Peyer's patch (tissue), 4 donors: ENCODE results near the gene SLC16A7.

Experiments
- POLR2A ChIP-seq, 2 donors: fragments of 450-650 bp; IDR thresholded peaks; one replicate each; pipeline ENCODE4 v1.5.1; 2017; ENCODE audit warnings: antibody characterized with exemption in 2 of 2, mild to moderate bottlenecking in 2 of 2, moderate library complexity in 2 of 2
- TF ChIP-seq, protein P1 (sequence below), 6 experiments: fragments of 450-650 bp in 4 of 6; fragments of 200-600 bp in 2 of 6; sonication (generic) in 1 of 6; IDR thresholded peaks; one replicate each; pipeline ENCODE4 v1.5.1; 2017 to 2019; ENCODE audit warnings: antibody characterized with exemption in 6 of 6, mild to moderate bottlenecking in 3 of 6, moderate library complexity in 1 of 6

DNA sequence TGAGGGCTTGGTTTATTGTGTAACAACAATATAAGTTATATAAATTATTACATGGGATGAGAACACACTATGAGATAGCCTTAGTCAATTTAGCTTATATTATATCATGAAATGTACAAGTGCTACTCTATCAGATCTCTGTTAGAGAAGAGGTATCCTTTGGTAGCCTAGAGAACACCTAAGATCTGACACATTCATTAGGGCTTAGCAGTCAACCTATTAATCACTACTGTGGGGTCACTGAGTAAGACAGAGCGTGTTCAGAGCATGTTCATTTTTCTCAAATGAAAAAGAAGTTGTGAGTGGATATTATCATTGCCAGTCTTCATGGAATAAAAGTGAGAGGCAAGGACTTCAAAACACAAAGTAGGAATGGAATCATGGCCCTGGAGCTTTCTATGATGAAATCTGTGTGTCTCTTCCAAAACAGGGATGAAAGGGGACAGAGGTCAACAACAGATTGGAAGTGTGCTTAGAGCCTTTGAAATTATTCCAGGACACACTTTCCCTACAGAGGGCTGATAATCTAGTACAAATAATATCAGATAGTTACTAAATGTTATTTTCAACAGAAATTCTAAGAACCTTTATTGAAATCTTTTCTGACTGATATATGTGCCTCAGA, 114.3 kb downstream of the SLC16A7 start:
- TF ChIP-seq, protein P1, sequence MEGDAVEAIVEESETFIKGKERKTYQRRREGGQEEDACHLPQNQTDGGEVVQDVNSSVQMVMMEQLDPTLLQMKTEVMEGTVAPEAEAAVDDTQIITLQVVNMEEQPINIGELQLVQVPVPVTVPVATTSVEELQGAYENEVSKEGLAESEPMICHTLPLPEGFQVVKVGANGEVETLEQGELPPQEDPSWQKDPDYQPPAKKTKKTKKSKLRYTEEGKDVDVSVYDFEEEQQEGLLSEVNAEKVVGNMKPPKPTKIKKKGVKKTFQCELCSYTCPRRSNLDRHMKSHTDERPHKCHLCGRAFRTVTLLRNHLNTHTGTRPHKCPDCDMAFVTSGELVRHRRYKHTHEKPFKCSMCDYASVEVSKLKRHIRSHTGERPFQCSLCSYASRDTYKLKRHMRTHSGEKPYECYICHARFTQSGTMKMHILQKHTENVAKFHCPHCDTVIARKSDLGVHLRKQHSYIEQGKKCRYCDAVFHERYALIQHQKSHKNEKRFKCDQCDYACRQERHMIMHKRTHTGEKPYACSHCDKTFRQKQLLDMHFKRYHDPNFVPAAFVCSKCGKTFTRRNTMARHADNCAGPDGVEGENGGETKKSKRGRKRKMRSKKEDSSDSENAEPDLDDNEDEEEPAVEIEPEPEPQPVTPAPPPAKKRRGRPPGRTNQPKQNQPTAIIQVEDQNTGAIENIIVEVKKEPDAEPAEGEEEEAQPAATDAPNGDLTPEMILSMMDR (IDR thresholded peaks at IDR 0.05), result no peak
- no peak for TF ChIP-seq POLR2A (IDR thresholded peaks at IDR 0.05)
